HG03378 (cell line): ENCODE results near the gene LIPG.

Experiments used
- ATAC-seq: cut with Tn5 transposase; IDR thresholded peaks from one replicate; pipeline ENCODE4 v1.9.1; 2021; ENCODE audit warnings: mild to moderate bottlenecking, moderate library complexity; ENCODE audit not compliant: unreplicated experiment

LIPG gene

GRCh38 chr18:49631146-49631866 lies 69.4 kb downstream of the LIPG start:
- ATAC-seq, result no peak

- no peak for ATAC-seq
Measured at GRCh38 chr18:49632588-49632987, 70.7 kb downstream of the LIPG start.

GRCh38 chr18:49638209-49638785 lies 76.4 kb downstream of the LIPG start:
- no peak for ATAC-seq

GRCh38 chr18:49638891-49639557 lies 77.2 kb downstream of the LIPG start:
- no peak for ATAC-seq

GRCh38 chr18:49639643-49640391 lies 78.0 kb downstream of the LIPG start:
- no peak for ATAC-seq

- no peak for ATAC-seq
Measured at GRCh38 chr18:49640741-49641140, 78.9 kb downstream of the LIPG start.

- ATAC-seq, result no peak
Measured at GRCh38 chr18:49645196-49645595, 83.3 kb downstream of the LIPG start.

GRCh38 chr18:49645841-49646351 lies 84.0 kb downstream of the LIPG start:
- ATAC-seq, result no peak

- ATAC-seq, result no peak
Measured at GRCh38 chr18:49646873-49647272, 85.0 kb downstream of the LIPG start.

GRCh38 chr18:49647496-49648168 lies 85.8 kb downstream of the LIPG start:
- no peak for ATAC-seq

GRCh38 chr18:49648326-49648725 lies 86.5 kb downstream of the LIPG start:
- ATAC-seq, result no peak
